HG02943 (cell line): Measurements from ENCODE around the gene FGF3.

Experiments used
- ATAC-seq: cut with Tn5 transposase; IDR thresholded peaks from one replicate; pipeline ENCODE4 v1.9.1; 2021; ENCODE audit warnings: mild to moderate bottlenecking, low read depth, moderate library complexity; ENCODE audit not compliant: unreplicated experiment

The FGF3 gene

DNA sequence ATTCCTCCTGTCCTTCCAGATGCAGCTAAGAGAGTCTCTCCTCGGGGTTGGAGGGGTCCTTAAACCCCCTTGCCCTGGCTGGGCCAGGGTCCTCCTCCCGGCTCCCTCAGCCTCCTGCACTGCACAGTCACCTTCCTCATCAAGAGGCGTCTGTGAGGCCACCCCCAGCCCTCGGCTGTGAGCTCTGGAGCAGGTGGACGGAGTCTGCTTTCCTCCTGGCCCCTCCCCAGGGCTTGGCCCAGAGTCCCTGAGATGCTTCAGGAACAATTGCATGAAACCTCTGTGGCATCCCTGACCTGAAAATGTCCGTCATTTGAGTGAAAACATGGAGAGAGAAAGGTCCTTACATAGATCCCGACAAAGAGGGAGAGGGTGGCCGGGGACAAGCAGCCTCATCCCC is 6.7 kb upstream of the FGF3 start:
- no peak for ATAC-seq

DNA sequence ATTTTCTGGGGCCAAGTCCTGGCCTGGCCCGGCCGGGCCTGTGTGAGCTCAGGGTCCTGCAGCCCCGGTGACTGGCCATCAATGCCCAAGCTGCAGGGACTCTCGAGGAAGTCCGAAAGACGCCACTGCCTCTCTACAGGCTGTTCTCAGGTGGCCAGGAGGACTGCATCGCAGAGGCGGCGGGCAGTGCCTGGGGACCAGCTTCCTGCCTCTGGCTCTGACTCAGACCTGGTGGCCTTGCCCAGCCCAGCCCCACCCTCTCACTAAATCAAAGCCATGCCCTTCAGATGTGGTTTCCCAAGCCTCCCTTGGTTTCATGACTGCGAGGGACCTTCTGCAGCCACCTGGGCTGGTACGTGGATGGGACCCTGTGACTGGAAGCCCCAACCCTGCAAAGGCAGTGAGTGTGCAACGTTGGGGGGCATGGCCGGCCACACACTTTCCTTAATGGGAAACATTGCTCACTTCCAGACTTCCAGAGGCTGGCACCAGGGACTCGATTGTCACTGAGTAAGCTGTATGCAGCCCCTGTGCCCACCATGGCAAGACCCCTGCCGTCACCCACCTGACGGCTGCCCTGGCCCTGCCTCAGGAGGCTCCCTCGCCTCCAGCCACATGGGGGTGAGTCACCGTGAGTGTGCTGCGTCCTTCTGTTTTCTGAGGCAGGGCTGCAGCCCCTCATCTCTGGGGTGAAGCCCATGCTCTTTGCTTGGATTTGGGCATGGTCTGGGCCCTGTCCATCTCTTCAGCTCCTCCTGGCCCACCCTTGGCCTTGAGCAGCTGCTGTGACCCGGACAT is 6.0 kb upstream of the FGF3 start:
- no peak for ATAC-seq

DNA sequence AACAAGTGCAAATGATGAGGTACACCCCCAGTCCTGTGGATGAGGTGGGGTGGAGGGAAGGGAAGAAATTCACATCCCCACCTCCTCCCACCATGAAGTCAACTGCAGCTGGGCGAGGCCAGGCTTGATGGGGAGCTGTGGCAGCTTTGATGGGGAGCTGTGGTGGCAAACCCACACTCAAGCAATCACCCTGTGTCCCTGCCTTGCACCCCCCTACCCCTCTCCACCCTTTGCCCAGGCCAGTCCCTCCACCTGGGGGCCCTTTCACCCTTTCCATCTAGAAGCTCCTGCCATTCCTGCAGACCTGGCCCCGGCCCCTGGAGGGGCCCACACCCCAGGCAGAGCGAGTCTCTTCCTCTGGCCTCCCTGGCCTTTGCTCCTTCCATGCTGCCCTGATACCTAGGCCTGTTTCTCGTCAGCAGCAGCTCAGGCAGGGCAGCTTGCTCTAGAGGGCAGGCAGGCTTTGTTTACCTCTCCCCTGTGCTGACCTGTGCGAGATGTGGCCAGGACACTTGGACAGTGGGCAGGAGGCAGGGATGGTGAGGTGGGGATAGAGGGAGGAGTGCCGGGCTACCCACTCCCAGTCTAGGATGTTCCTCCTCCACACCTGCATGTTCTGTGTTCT is 4.5 kb upstream of the FGF3 start:
- no peak for ATAC-seq

DNA sequence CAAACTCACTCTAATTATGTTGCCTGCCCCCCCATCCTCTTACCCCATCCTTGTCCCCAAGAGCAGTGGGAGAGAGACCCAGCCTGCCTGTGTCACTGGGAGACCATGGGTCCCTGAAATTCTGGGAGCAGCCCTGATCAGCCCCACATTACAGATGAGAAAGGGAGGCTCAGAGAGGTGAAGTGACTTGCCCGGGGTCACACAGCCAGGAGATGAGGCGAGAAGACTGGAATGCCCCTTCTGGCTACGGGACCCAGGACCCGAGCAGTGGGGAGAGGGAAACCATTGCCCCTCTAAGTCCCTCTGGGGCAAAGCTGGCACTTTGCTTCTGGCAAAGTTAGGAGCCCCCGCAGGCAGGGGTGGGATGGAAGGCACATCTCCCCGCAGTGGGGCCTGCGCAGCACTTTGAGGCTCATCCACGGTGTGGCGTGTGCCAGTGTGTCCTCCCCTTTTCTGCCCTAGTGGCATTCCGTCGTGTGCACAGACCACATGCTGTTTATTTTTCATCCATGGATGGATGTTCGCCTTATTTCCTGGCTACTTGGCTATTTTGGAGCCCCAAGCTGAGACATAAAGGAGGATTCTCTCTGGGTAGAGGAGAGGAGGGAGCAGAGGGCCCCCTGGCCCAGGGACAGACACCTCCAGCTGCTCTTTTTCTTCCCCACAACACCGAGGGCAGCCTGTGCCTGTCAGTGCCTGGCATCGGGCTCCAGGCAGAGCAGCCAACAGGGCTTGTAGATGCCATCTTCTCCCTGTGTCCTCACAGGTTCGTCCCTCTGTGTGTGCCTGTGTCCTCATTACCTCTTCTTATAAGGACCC is 3.7 kb upstream of the FGF3 start:
- no peak for ATAC-seq

DNA sequence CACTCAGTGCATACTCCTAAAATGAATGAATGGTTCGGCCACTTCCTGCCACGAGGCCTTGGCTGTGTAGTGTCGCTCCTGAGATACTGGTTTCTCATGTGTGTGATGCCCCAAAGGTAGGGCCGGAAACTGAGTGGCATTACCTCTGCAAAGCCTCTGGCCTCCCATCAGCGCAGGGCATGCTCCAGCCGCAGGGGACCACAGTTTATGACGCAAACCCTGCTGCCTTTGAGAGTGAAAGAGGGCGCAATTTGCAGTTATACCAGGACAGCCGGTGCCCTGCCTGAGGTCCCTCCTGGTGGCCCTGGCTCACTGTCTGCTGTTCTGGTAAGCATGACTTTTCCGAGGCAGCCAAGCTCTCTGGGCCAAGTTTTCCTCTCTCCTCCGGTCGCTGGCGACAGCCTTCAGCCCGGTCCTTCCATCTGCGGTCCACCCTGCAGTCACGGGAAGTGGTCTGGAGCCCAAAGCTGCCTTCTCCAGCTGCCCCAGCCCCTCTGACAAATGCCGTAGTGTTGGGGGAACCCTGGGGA is 2.4 kb upstream of the FGF3 start:
- no peak for ATAC-seq

DNA sequence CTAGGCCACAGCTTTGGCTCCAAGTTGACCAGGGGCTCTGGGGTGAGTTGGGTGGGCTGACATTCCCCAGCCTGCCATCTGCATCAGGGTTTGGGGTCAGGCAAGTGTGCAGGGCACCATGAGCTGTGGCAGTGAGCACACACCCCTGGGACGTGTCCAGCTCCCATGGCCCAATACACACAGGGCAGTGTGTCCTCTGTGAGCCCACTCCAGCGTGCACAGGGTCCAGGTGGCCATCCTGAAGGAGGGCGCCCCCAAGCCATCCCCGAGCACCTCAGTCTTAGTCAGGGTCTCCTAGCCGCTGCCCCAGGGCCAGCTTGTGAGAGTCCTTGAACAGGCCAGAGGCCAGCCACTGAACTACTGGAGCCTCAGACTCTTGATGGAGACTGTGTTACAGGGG is 1.2 kb upstream of the FGF3 start:
- ATAC-seq = no peak

DNA sequence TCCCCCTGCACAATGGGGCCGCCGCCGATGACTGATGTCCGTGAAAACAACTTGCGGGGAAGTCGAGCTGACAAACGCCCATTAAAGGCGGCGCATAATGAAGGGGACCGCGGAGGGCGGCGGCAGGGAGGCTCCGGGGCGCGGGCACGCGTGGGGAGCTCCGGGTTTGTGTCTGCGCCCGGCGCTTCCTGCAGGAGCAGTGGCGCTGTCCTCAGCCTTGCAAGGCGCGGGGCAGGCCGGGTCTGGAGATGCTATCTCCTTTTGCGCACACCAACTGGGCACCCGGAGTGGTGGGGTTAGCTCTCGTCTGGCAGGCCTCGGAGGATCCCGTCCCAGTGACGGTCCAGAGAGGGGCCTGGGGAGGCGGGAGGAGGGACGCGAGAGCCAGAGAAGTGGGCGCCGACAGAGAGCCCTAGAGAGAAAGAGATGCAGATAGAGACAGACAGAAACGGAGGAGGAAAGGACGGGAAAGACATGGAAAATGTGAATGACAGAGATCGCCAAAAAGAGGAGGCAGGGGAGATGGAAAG is 390 bp upstream of the FGF3 start:
- ATAC-seq = no peak

DNA sequence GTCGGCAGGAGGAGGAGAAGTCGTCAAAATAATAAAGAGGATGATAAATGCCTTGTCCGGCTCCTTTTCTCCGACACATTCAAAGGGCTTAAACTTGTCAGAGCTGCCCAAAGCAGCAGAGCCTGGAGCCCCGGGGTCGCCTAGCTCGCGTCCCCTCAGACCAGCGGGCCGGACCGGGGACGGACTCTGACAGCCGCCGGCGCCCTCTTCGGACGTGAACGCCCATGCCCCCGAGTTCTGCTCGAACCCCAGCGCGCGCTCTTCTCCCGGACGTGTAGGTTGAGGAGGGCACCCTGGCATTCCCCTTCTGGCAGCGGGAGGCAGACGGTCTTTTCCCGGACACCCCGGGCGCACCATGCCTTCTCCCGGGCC is 999 bp downstream of the FGF3 start:
- ATAC-seq = no peak

DNA sequence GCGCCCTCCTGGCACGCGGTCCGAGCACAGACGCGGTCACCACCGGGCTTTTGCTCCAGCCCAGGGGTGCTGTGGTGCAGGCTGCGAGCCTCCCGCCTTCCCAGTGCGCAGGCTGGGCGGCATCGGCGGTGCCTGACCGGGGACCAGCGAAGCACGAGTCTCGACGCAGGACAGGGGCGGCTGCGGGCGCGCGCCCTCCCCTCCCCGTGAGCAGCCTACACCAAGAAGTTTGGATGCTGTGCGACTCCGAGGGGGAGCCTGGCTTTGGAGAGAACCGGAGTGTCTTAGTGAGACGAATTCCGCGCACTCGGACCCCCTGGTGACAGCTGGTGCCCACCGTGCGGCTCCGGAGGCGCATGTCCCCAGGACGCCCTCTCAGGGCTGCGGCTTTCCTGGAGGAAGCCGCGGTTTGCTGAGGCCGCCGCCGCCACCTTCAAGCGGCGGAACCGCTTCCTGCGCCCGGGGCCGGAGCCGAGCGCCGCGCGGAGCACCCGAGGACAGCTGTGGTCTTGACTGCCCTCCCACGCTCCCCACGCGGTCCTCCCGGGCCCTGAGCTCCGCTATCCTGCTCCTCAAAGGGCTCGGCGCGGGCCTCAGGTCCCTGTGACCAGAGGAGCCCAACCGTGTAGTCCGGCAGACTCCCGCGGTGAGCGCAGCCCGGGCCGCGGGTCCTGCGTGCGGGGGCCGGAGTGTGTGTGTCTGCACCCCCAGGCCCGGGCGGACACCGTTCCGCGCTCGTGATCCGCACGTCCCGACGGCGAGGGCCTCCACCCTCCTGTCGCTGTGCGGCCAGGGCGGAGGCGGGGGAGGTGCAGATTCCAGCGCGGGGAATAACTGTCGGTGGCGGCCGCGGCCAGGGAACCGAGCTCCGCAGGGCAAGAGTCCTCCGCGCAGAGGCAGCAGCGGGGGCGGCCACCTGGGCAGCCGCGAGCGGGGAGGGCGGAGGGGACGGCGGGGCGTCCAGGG is 1.7 kb downstream of the FGF3 start:
- no peak for ATAC-seq

DNA sequence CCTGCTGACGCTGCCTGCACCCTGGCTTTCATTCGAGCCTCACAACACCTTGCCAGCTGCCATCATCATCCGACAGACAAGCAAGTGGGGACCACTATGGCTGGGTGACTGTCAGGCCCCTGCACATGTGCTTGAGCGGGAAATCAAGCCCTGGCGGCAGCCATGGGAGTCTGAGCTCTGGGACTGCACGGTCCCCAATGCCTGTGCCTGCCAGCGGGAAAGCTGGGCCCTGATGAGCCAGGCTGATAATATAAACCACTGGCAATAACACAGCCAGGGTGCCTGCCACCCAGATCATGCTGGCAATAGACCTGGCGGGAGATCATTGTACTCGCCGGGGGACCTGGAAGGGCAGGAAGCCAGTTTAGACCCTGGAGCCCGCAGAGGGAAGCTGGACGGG is 2.5 kb downstream of the FGF3 start:
- ATAC-seq = no peak

DNA sequence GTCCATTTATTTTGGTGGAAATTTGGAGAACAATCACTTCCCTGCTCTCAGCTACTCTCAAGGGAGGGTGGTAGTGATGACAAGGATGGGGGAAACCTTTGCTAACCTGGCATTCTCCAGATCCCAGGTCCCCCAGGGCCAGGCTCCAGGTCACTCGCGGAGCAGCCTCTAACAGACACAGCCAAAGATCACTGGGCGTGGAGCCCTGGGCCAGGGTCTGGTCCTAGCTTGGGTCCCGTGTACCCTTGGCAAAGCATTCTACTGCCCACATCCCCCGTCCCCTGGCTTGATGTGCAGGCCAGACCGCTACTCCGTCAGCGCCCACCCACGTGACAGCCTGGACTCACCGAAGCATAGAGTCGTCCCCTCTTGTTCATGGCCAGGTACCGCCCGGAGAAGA is 3.2 kb downstream of the FGF3 start:
- ATAC-seq = no peak

DNA sequence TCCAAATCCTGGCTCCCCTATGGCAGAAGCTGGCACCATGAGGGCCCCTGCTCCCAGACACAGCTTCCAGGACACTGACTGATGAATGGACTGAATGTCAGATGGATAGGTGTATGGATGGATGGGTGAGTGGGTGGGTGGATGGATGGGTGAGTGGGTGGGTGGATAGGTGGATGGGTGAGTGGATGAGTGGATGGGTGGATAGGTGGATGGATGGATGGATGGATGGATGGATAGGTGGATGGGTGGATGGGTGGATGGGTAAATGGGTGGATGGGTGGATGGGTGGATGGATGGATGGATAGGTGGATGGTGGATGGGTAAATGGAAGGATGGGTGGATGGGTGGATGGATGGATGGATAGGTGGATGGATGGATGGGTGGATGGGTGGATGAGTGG is 4.3 kb downstream of the FGF3 start:
- ATAC-seq = no peak

DNA sequence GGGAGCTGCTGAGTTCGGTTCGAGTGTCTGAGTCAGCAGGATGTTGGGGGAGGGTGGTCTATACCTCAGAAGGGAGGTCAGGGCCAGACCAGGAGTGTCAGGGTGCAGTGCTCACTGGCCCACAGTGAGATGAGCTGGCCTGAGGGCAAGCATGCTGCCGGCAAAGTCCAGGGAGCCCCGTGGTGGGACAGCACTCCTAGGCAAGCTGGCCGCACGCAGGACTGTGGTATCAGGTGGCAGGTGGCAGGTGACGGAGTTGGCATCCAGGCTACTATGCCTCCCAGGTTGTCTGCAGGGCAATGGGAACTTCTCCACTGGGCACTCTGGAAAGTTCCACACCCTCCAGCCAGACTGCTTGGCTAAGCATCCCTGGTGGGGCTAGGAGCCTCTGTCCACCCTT is 4.8 kb downstream of the FGF3 start:
- ATAC-seq = no peak

DNA sequence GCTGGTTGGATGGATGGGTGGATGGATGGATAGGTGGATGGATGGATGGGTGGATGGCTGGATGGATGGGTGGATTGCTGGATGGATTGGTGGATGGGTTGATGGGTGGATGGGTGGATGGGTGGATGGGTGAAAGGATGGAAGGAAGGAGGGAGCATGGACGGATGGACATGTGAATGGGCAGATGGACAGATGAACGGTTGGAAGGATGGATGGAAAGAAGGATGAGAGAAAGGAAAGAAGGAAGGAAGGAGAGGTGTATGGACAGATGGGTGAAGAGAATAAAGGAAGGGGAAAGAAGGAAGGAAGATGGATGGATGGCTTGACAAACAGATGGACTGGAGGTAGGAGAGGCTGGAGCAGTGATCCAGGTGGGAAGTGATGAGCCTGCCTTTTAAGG is 5.4 kb downstream of the FGF3 start:
- no peak for ATAC-seq

DNA sequence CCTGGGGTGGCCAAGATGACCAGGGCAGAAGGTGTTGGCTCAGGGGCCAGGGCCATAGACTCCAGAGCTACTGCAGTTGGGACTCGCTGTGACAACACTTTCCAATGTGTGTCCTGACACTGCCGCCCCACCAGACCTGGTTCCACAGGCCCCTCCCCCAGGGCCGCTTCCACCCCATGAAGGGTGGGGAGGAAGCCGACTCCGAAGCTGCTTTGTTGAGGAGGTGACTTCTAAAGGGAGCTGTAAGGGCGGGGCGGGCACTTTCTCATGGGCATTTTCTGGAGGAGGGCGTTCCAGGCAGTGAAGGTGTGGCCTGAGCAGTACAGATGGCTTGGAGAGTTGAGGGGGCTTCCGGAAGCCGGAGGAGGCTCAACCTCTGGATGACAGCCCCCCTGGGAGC is 6.3 kb downstream of the FGF3 start:
- ATAC-seq = no peak

DNA sequence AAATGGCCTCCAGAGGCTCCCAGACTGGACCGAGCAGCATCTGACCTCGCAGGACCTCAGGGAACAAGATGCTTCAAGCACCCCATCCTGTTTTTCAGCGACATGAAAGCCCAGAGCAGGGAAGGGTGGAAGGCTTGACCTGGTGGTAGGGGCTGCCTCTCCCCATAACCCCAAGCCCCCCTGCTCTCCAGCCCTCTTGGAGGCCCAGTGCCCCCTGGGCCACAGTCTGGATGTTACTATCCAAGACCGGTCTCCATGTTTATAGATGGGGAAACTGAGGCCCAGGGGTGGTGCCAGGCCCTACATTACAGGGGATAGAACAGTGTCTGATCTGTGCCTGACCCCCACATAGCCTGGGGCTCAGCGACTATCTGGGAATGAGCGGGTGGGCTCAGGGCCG is 7.0 kb downstream of the FGF3 start:
- ATAC-seq = no peak

DNA sequence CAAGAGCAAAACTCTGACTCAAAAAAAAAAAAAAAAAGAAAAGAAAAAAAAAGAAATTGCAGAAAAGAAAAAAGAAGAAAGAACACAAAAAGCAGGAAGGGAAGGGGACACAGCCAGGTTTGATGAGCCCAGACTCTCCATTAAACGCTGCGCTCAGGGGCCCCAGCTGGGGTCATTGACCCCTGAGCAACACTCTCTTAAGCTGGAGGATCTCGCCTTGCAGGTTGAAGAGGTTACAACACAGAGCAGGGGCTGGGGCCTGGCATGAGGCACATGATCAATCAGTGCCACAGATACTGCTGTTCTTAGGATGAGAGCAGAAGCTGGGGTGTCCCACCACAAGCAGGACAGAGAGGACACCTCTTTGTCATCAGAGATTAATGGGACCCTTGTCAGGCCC is 7.8 kb downstream of the FGF3 start:
- no peak for ATAC-seq

DNA sequence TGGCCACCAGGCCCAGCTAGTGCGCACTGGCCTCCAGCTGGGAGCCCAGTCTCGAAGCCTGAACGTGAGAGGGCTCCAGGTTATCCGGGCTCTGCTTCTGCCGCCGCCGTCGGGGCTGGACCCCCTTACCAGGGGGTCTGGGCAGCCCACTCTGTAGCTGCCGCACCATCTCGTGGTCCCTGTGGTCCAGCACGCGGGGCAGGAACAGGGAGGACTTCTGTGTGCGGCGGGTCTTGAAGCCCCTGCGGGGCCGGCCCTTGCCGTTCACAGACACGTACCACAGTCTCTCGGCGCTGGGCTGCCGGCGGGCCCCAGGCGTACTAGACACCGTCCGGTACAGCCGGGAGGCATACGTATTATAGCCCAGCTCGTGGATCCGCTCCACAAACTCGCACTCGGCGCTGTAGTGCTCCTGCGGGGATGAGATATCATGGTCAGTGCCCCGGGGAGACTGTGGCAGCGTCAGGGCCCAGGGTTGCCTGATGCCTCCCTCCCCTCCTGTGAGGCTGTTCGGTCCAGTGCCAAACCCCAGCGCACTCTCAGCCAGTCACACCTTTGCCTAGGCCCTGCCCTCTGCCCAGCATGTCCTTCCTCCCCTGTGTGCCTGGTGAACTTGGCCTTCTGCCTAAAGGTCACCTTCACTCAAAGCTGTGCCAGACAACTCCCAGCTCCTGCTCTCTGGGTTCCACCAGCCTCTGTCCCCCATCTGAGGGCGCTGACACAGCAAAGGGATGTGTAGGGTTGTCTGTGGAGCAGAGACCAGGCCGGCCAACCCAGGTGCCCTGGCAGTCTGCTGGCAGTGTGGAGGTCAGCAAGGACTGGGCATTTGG is 8.7 kb downstream of the FGF3 start:
- no peak for ATAC-seq

DNA sequence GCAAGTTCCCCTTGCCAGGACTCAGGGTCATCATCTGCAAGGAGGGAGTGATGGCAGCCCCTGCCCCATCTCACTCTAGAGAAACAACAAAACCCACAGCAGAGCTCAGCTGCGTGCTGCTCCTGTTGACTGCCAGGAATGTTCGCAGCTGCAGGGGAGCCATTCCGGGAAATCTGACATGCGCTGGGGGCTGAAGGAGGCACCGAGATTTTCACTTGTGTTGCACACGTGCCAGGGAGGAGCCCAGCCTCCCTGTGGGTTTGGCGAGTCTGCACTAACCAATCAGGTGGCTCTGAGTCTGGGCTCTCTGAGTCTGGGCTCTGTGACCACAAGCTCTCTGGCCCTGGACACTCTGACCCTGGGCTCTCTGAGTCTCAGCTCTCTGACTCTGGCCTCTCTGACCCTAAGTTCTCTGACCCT is 10.5 kb downstream of the FGF3 start:
- ATAC-seq = no peak
